Measurements from ENCODE around the gene PURA.

PURA gene

DNA sequence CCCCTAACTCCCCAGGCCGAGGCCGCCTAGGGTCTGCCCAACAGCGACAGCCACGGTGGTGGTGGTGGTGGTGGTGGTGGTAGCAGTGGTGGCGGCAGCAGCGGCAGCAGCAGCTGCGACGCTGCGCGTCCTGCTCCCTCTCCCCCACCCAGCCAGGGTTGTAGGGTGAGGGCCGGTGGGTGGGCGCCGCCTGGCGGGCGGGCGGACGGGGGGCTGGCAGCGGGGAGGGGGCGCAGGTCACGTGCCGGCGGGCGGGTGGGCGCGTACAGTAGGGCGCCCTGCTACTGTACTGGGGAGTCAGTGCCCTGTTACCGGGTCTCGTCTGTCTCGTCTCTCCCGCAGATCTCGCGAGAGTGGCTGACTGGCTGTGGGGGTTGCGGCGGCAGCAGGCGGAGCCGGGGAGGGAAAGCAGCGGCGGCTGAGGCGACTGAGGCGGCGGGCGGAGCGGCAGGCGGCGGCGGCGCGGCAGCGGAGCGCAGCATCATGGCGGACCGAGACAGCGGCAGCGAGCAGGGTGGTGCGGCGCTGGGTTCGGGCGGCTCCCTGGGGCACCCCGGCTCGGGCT, at the start of gene PURA:
PURA (plus strand) TSS at position 411 of the 565 bp plus-strand sequence; CDS start at position 484, 73 bp downstream.
- DNase-seq (ENCODE audit: extremely low read depth in 1 of 2, low read depth in 1 of 2) = peak; percentile 94 to 95

DNA sequence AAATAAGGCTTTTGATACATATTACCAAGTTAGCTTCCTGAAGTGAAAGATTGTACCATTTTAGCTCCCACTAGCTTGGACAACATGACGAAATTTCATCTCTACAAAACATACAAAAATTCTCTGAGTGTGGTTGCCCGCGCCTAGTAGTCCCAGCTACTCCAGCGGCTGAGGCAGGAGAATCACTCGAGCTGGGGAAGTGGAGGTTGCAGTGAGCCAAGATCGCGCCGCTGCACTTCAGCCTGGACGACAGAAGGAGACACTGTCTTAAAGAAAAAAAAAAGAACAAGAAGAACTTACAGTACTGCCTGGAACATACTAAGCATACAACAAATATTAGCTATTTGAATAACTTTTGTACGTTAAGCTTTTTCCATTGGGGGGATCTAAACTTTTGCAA, 41.1 kb upstream of the PURA start:
- no peak for DNase-seq (ENCODE audit: extremely low read depth in 1 of 2, low read depth in 1 of 2)

- DNase-seq (ENCODE audit: extremely low read depth in 1 of 2, low read depth in 1 of 2) = no peak
These were observed 40.6 kb upstream of the PURA start for GRCh38 chr5:140073296-140073695.

GRCh38 chr5:140075371-140075770, 38.5 kb upstream of the PURA start:
- no peak for DNase-seq (ENCODE audit: extremely low read depth in 1 of 2, low read depth in 1 of 2)

DNA sequence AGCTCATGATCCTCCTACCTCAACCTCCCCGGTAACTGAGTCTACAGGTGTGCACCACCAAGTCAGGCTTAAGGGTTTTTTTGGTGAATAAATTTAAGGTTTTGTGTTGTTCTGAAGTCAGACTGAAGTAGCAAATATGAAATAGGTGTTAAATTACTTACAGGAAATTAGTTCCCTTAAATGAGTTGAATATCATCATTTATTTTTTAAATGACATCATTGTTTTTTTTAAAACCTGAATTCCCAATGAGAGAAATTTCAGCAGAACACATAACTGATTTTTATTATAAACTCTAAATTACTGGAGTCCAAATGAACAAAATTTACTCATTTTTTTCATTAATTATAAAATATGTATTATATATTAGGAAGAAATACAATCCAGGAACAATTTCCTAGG, 37.8 kb upstream of the PURA start:
- DNase-seq (ENCODE audit: extremely low read depth in 1 of 2, low read depth in 1 of 2) = no peak

DNA sequence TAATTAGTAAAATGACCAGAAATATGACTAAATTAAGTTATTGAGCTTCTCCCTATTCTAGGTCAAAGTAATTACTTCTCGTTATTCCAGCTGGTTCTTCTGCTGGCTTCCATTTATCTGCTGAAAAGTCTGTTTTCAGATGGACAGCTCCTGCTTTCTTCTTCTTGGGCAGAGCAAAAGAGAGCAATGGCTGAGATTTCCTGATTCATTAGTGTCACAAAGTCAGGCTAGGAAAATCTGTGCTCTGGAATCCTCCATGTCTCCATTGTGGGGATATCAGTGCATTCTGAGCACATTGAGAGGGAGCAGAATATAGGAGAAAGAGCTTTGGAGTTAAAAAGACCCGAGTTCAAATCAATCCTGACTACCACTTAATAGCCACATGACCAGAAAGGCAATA, 37.1 kb upstream of the PURA start:
- DNase-seq (ENCODE audit: extremely low read depth in 1 of 2, low read depth in 1 of 2) = no peak

GRCh38 chr5:140083120-140083519, 30.8 kb upstream of the PURA start:
- no peak for DNase-seq (ENCODE audit: extremely low read depth in 1 of 2, low read depth in 1 of 2)

DNA sequence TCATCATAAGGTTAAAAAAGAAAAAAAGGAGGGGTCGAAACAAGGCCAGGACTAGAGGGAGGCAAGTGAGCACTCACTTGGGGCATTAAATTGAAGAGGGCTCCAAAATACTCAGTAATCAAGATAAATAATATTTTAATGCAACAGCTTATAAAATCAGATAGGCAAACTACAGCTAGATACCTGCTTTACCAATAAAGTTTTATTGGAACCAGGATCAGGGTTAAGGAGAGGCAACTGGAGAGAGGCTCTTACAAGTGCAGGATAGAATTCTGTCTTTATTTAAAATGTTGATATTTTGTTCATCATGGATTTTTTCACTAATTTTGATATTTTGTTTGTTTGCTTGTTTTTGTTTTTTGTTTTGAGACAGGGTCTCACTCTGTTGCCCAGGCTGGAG, 30.3 kb upstream of the PURA start:
- no peak for DNase-seq (ENCODE audit: extremely low read depth in 1 of 2, low read depth in 1 of 2)

GRCh38 chr5:140084541-140084940, 29.4 kb upstream of the PURA start:
- DNase-seq (ENCODE audit: extremely low read depth in 1 of 2, low read depth in 1 of 2) = no peak

DNA sequence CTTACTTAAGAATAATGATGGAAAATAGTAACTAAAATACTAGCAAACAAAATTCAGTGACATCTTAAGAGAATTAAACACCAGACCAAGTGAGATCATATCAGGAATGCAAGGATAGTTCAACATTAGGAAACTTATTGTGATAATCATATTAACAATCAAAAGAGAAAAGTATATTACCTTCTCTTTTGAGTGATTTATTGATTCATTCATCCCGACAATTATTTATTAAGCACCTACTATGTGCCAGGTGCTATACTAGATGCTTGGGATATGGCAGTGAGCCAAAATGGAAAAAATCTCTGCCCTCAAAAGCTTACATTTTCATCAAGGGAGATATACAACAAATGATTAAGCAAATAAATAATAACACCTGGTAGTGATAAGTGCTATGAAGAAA, 23.7 kb upstream of the PURA start:
- DNase-seq (ENCODE audit: extremely low read depth in 1 of 2, low read depth in 1 of 2) = no peak

DNA sequence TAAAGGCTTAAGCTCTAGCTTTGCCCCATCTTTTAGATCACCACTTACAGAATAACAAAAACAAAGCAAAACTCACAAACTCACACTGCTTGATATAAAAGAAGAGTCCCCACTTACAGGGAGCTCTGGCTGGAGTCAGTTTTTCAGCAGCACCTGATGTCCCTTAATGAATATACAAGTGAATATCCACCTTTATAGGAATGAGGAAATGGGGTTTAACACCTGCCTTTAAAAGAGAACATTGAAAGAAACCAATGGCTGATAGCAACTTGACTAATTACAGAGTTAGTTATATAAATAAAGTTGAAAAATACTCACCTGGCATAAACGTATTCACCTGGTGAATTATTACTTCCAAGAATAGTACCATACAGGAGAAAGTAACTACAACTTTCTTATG, 20.7 kb upstream of the PURA start:
- DNase-seq (ENCODE audit: extremely low read depth in 1 of 2, low read depth in 1 of 2) = no peak

DNA sequence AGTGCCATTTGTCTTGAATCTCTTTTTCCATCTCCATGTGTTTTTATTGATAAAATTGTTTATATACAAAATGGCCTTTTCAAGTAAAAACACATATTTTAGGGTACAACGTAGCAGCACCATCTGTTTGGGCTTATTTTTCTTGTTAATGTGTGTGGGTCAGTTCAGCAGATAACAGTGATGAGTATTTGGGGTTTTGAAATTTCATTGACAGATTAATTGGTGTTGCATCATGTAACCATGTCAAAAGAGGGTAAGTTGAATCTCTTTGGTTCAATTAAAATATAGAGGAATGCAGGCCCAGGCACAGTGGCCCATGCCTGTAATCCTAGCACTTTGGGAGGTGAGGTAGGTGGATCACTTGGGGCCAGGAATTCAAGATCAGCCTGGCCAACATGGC, 20.0 kb upstream of the PURA start:
- DNase-seq (ENCODE audit: extremely low read depth in 1 of 2, low read depth in 1 of 2) = no peak

DNA sequence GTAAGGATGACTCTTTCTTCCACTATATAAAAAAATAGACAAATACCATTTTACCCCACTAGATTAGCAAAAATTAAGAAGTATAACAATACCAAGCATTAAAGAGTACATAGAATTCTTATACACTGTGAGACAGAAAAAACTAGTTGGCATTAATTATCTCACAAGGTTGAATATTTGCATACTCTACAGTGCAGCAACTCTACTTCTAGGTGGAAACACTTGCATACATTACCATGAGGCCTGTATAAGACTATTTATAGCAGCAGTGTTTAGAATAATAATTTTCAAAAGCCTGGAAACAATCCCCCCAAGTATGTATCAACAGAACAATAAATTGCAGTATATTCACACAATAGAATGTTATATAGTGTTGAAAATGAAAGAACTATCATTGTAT, 19.0 kb upstream of the PURA start:
- no peak for DNase-seq (ENCODE audit: extremely low read depth in 1 of 2, low read depth in 1 of 2)

DNA sequence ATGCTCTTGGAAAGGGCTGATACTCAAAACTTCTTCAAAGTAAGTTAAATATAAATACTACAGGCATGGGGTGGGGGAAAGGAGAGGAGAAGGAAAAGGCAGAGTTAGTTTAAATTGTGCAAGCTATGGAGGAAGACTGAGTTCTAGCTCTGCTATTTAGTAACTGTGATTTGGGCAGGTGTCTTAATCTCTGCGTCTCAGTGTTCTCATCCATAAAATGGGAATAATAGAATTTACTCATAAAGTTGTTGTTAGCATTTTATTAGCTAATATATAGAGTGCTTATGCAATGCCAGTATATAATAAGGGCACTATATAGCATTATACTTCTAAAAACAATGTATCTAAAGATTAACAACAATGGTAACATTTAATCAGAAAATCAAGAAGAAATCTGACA, 12.7 kb upstream of the PURA start:
- no peak for DNase-seq (ENCODE audit: extremely low read depth in 1 of 2, low read depth in 1 of 2)

GRCh38 chr5:140103154-140103553, 10.8 kb upstream of the PURA start:
- no peak for DNase-seq (ENCODE audit: extremely low read depth in 1 of 2, low read depth in 1 of 2)

- DNase-seq (ENCODE audit: extremely low read depth in 1 of 2, low read depth in 1 of 2) = no peak
These were observed 9.8 kb upstream of the PURA start for GRCh38 chr5:140104100-140104499.

DNA sequence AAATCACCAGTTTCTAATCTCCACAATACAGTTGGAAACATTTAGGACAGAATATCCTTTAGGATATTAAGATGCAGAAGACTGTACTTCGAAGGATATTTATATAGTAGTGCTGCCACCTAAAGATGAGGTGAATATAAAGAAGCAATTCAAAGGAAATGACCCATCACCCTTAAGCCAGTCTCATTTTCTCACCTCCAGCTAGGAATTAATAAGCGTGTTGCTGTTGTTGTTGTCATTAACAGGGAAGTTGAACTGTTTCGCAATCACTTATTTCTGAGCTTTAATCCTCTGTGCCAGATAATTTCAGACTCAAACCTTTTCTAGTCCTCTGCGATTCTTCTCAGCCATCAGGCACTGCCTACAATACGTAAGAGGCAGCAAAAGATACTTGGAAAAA, 7.8 kb upstream of the PURA start:
- DNase-seq (ENCODE audit: extremely low read depth in 1 of 2, low read depth in 1 of 2) = no peak

DNA sequence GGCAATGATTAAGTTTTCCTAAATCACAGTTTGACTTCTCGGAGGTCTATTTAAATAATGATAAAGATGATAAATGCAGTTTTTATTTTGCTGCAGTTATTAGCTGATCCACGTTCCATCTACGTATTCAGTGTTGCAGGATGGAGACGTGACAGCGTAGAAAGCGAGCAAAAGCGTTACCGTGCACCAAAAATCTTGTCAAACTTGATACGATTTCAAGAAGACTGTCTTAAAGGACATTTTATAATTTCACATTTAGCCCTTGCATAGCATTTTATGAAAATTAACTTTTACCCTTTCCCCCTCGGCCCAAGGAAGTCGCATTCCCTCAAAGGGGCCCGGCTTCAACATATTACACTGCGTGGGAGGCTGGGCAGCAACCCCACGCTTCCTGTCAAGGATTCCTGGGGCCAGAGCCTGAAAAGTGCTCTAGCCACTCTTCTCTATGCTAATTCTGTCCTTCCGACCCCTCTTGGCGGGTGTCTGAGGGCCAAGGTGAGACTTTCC, 7.1 kb upstream of the PURA start:
- no peak for DNase-seq (ENCODE audit: extremely low read depth in 1 of 2, low read depth in 1 of 2)

- DNase-seq (ENCODE audit: extremely low read depth in 1 of 2, low read depth in 1 of 2) = peak; percentile 84 to 89
These were observed 6.4 kb upstream of the PURA start for GRCh38 chr5:140107312-140108092.

GRCh38 chr5:140108093-140109017, 5.6 kb upstream of the PURA start:
- DNase-seq (ENCODE audit: extremely low read depth in 1 of 2, low read depth in 1 of 2) = no peak

DNA sequence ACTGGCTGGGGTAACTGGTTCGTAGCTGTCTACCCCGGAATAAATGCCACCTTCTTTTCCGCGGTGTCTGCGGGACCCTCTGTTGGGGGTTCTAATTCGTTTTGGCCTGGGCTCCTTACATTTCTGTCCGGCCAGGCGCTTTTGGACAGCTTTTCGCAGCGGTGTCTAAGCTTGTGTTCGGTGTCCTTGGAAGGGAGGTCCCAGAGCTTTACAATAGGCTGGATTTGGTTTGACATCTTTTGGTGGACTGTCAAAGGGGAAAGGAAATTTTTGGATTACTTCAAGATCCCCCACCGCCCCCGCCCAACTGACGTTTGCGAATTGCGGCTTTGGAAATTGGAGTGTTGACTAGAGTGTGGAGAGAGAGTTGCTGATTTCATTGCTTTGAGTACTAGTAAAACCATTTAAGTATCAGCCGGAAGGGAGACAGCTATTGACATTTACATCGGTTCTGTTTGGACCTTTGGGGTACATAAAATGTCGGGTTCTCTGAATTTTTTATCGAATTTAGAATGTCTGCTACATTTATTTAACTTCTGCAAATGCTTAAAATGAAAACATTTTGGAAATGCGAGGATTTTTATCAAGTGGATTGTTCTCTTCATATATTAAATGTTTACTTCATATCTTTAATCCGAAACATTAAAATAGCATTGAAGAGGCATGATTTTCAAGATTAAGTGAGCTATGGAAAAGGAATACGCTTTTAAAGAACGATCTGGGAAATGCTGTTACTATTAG, 4.7 kb upstream of the PURA start:
- DNase-seq (ENCODE audit: extremely low read depth in 1 of 2, low read depth in 1 of 2) = no peak
